ENCODE measurements around the gene MYO3B.

The MYO3B gene

GRCh38 chr2:170493426-170494097, 315.6 kb downstream of the MYO3B start:
- no peak for TF ChIP-seq CTCF (IDR thresholded peaks at IDR 0.05; ENCODE audit: borderline replicate concordance, extremely low read depth, low read length, poor library complexity, severe bottlenecking)
- TF ChIP-seq EZH2 (IDR thresholded peaks at IDR 0.05; ENCODE audit: borderline replicate concordance, low read depth, low read length, severe bottlenecking), result no peak
- Histone ChIP-seq H3K9me3 (ENCODE audit: insufficient read depth, low read length, severe bottlenecking) (no peaks in the 10 kb centered on the region), H3K27me3 (ENCODE audit: insufficient read depth, low read length, poor library complexity) (peaks cover 25% of the 10 kb centered on the region), H3K4me2 (ENCODE audit: insufficient read depth, low read length) (no peak overlapping the region), H3K9ac (ENCODE audit: low read depth, low read length) (no peak overlapping the region), H2AFZ (ENCODE audit: low read depth, low read length) (no peak overlapping the region), H3K4me1 (ENCODE audit: insufficient read depth, low read length) (no peaks in the 10 kb centered on the region), H3K4me3 (ENCODE audit: low read depth in 1 of 2, low read length in 2 of 2) (no peak overlapping the region), H4K20me1 (ENCODE audit: insufficient read depth, low read length) (no peaks in the 10 kb centered on the region), H3K79me2 (ENCODE audit: insufficient read depth, low read length) (no peaks in the 10 kb centered on the region), H3K27ac (ENCODE audit: low read length) (no peak overlapping the region), H3K36me3 (ENCODE audit: insufficient read depth, low read length) (no peaks in the 10 kb centered on the region)
- ATAC-seq (ENCODE audit: insufficient read depth, low read depth) (no peak), DNase-seq (no peak)

- DNase-seq (no peak), ATAC-seq (ENCODE audit: insufficient read depth, low read depth) (no peak)
- Histone ChIP-seq H3K36me3 (ENCODE audit: insufficient read depth, low read length) (no peaks in the 10 kb centered on the region), H2AFZ (ENCODE audit: low read depth, low read length) (no peak overlapping the region), H4K20me1 (ENCODE audit: insufficient read depth, low read length) (no peaks in the 10 kb centered on the region), H3K27ac (ENCODE audit: low read length) (no peak overlapping the region), H3K4me2 (ENCODE audit: insufficient read depth, low read length) (no peak overlapping the region), H3K79me2 (ENCODE audit: insufficient read depth, low read length) (no peaks in the 10 kb centered on the region), H3K4me3 (ENCODE audit: low read depth in 1 of 2, low read length in 2 of 2) (no peak overlapping the region), H3K27me3 (ENCODE audit: insufficient read depth, low read length, poor library complexity) (peaks cover 37% of the 10 kb centered on the region), H3K9ac (ENCODE audit: low read depth, low read length) (no peak overlapping the region), H3K9me3 (ENCODE audit: insufficient read depth, low read length, severe bottlenecking) (no peaks in the 10 kb centered on the region), H3K4me1 (ENCODE audit: insufficient read depth, low read length) (no peaks in the 10 kb centered on the region)
- TF ChIP-seq CTCF (IDR thresholded peaks at IDR 0.05; ENCODE audit: borderline replicate concordance, extremely low read depth, low read length, poor library complexity, severe bottlenecking) (no peak), EZH2 (IDR thresholded peaks at IDR 0.05; ENCODE audit: borderline replicate concordance, low read depth, low read length, severe bottlenecking) (no peak)
These were observed 317.9 kb downstream of the MYO3B start for GRCh38 chr2:170495896-170496295.

GRCh38 chr2:170498619-170499018, 320.7 kb downstream of the MYO3B start:
- Histone ChIP-seq H3K27me3 (ENCODE audit: insufficient read depth, low read length, poor library complexity) (peaks cover 40% of the 10 kb centered on the region), H3K9me3 (ENCODE audit: insufficient read depth, low read length, severe bottlenecking) (no peaks in the 10 kb centered on the region), H3K4me3 (ENCODE audit: low read depth in 1 of 2, low read length in 2 of 2) (no peak overlapping the region), H3K9ac (ENCODE audit: low read depth, low read length) (no peak overlapping the region), H2AFZ (ENCODE audit: low read depth, low read length) (no peak overlapping the region), H3K27ac (ENCODE audit: low read length) (no peak overlapping the region), H3K4me1 (ENCODE audit: insufficient read depth, low read length) (no peaks in the 10 kb centered on the region), H3K4me2 (ENCODE audit: insufficient read depth, low read length) (no peak overlapping the region), H3K79me2 (ENCODE audit: insufficient read depth, low read length) (no peaks in the 10 kb centered on the region), H3K36me3 (ENCODE audit: insufficient read depth, low read length) (no peaks in the 10 kb centered on the region), H4K20me1 (ENCODE audit: insufficient read depth, low read length) (no peaks in the 10 kb centered on the region)
- DNase-seq, result no peak
- no peak for ATAC-seq (ENCODE audit: insufficient read depth, low read depth)
- TF ChIP-seq EZH2 (IDR thresholded peaks at IDR 0.05; ENCODE audit: borderline replicate concordance, low read depth, low read length, severe bottlenecking), result no peak
- no peak for TF ChIP-seq CTCF (IDR thresholded peaks at IDR 0.05; ENCODE audit: borderline replicate concordance, extremely low read depth, low read length, poor library complexity, severe bottlenecking)

All from DND-41 (cell line).